ENCODE data around the gene SAAL1. TPM values are rescaled to one million over a fixed set of nuclear protein-coding genes. Genes with fewer than 3 reads are reported as not detected.

Gene SAAL1
- total RNA-seq, 2 experiments from 2014 or later: 21.3 to 24.5 TPM

- Histone ChIP-seq H3K27ac (ENCODE audit: low read depth in 1 of 2, low read length in 2 of 2) (no peak overlapping the region), H3K4me1 (ENCODE audit: insufficient read depth, low read length) (no peaks in the 10 kb centered on the region), H3K9me3 (ENCODE audit: control insufficient read depth in 1 of 2, insufficient read depth in 1 of 2, low read length in 2 of 2) (no peaks in the 10 kb centered on the region), H3K36me3 (ENCODE audit: insufficient read depth, low read length) (no peaks in the 10 kb centered on the region), H3K27me3 (ENCODE audit: control insufficient read depth in 1 of 2, insufficient read depth in 2 of 2, low read length in 2 of 2) (peaks cover 7 to 15% of the 10 kb centered on the region in 2 experiments), H3K4me3 (ENCODE audit: low read length) (no peak overlapping the region)
- Mint-ChIP-seq H3K27ac (no peak overlapping the region), H3K4me3 (no peak overlapping the region), H3K36me3 (ENCODE audit: low read depth) (no peaks in the 10 kb centered on the region), H3K4me1 (ENCODE audit: low read depth) (no peaks in the 10 kb centered on the region), H3K27me3 (peaks cover 26% of the 10 kb centered on the region), H3K9me3 (no peaks in the 10 kb centered on the region)
- DNase-seq: no peak
- no peak for ATAC-seq (ENCODE audit: poor library complexity)
- intact Hi-C loops (cut with DNase I, micrococcal nuclease): no loop called here
- POLR2A ChIA-PET: no interaction called here
- no peak for TF ChIP-seq CTCF (IDR thresholded peaks at IDR 0.05)
- CTCF ChIA-PET: no interaction called here
These were observed 55.0 kb downstream of the SAAL1 start for GRCh38 chr11:18050848-18051247.

GRCh38 chr11:18046116-18046777, 59.6 kb downstream of the SAAL1 start, which contains the start of gene TPH1:
TPH1 (minus strand) TSS chr11:18046269; CDS start chr11:18040762, 5,507 bp downstream.
- POLR2A ChIA-PET: no interaction called here
- intact Hi-C loops (cut with DNase I, micrococcal nuclease): no loop called here

GRCh38 chr11:18036456-18036855, 69.4 kb downstream of the SAAL1 start:
- no peaks in the 10 kb centered on the region for H3K27me3 ChIP-seq (ENCODE audit: control insufficient read depth in 1 of 2, insufficient read depth in 2 of 2, low read length in 2 of 2)
- ATAC-seq (ENCODE audit: poor library complexity) (no peak), DNase-seq (no peak)
- no peaks in the 10 kb centered on the region for H3K36me3 ChIP-seq (ENCODE audit: insufficient read depth, low read length)
- Mint-ChIP-seq H3K9me3 (no peaks in the 10 kb centered on the region), H3K27ac (no peak overlapping the region), H3K4me1 (ENCODE audit: low read depth) (no peaks in the 10 kb centered on the region), H3K36me3 (ENCODE audit: low read depth) (no peaks in the 10 kb centered on the region), H3K4me3 (no peak overlapping the region), H3K27me3 (peaks cover 5% of the 10 kb centered on the region)
- intact Hi-C loops (cut with DNase I, micrococcal nuclease): no loop called here
- ChIA-PET CTCF (no interaction called here), POLR2A (interaction anchor here (0.6 kb wide), 1 partner anchor 82 kb away, joined by 3 read pairs; no protein-coding TSS in a partner anchor)
- H3K4me3 ChIP-seq (ENCODE audit: low read length): no peak overlapping the region
- H3K4me1 ChIP-seq (ENCODE audit: insufficient read depth, low read length): no peaks in the 10 kb centered on the region
- no peak for TF ChIP-seq CTCF (IDR thresholded peaks at IDR 0.05)
- H3K9me3 ChIP-seq (ENCODE audit: control insufficient read depth in 1 of 2, insufficient read depth in 1 of 2, low read length in 2 of 2): no peaks in the 10 kb centered on the region
- no peak overlapping the region for H3K27ac ChIP-seq (ENCODE audit: low read depth in 1 of 2, low read length in 2 of 2)

More at GRCh38 chr11:18046116-18046777, 59.6 kb downstream of the SAAL1 start, which contains the start of gene TPH1:
- Mint-ChIP-seq H3K36me3 (ENCODE audit: low read depth) (no peaks in the 10 kb centered on the region), H3K27ac (no peak within 1 kb of the TSS), H3K9me3 (no peaks in the 10 kb centered on the region), H3K27me3 (peaks cover 56% of the 10 kb centered on the region), H3K4me1 (ENCODE audit: low read depth) (no peaks in the 10 kb centered on the region), H3K4me3 (no peak within 1 kb of the TSS)
- Histone ChIP-seq H3K27me3 (ENCODE audit: control insufficient read depth in 1 of 2, insufficient read depth in 2 of 2, low read length in 2 of 2) (peaks cover 12 to 27% of the 10 kb centered on the region in 2 experiments), H3K36me3 (ENCODE audit: insufficient read depth, low read length) (no peaks in the 10 kb centered on the region), H3K4me3 (ENCODE audit: low read length) (no peak within 1 kb of the TSS), H3K9me3 (ENCODE audit: control insufficient read depth in 1 of 2, insufficient read depth in 1 of 2, low read length in 2 of 2) (no peaks in the 10 kb centered on the region), H3K4me1 (ENCODE audit: insufficient read depth, low read length) (no peaks in the 10 kb centered on the region), H3K27ac (ENCODE audit: low read depth in 1 of 2, low read length in 2 of 2) (no peak within 1 kb of the TSS)
- ATAC-seq (ENCODE audit: poor library complexity) (no peak), DNase-seq (no peak)
- no peak for TF ChIP-seq CTCF (IDR thresholded peaks at IDR 0.05)
- CTCF ChIA-PET: no interaction called here

Other genes starting within 250 kb of the SAAL1 start
- 10 to 100 TPM; 35.2 to 37.1 TPM for gene SERGEF, start 93.0 kb downstream of the SAAL1 start, total RNA-seq
- 1 to 10 TPM; 1.1 to 1.5 TPM for gene TPH1, start 59.8 kb downstream of the SAAL1 start, total RNA-seq
- not detected for gene MRGPRX3, start 26.5 kb upstream of the SAAL1 start, total RNA-seq
- gene MRGPRX4, start 66.8 kb upstream of the SAAL1 start, total RNA-seq: not detected
- gene SAA4, start 130.7 kb upstream of the SAAL1 start, total RNA-seq: not detected
- gene SAA2, start 142.6 kb upstream of the SAAL1 start, total RNA-seq: under 1 TPM in 1 of 2 experiments, not detected in 1; 0.25 TPM
- not detected for gene SAA1, start 160.2 kb upstream of the SAAL1 start, total RNA-seq
- gene HPS5, start 216.1 kb upstream of the SAAL1 start, total RNA-seq: 1 to 10 TPM; 8.8 to 9.3 TPM
- gene GTF2H1, start 216.5 kb upstream of the SAAL1 start, total RNA-seq: 10 to 100 TPM; 15.1 to 17.7 TPM

Measured in CD4-positive, alpha-beta T cell (primary cell).